NT2/D1 (cell line): Measurements from ENCODE around the gene LLGL2.

Experiments
- DNase-seq: peaks from one replicate; pipeline ENCODE4 v3.0.0-alpha.2; 2011; ENCODE audit warnings: low read depth, low spot score
- H3K27me3 ChIP-seq: 2 replicates; pipeline ENCODE4 v1.6.0; 2011; ENCODE audit warnings: mild to moderate bottlenecking; ENCODE audit not compliant: insufficient read length, insufficient read depth
- H3K36me3 ChIP-seq: 2 replicates; pipeline ENCODE4 v1.6.1; 2011; ENCODE audit warnings: mild to moderate bottlenecking, low read length, mixed read lengths; ENCODE audit not compliant: insufficient read depth, insufficient read length
- H3K4me1 ChIP-seq: 2 replicates; pipeline ENCODE4 v1.5.1; 2011; ENCODE audit not compliant: insufficient read depth, insufficient read length
- H3K4me3 ChIP-seq: 2 replicates; pipeline ENCODE4 v1.5.1; 2011; ENCODE audit warnings: low read depth; ENCODE audit not compliant: insufficient read length
- H3K9ac ChIP-seq: 2 replicates; pipeline ENCODE4 v1.6.0; 2011; ENCODE audit warnings: low read depth; ENCODE audit not compliant: insufficient read length
- H3K9me3 ChIP-seq: 2 replicates; pipeline ENCODE4 v1.5.1; 2011; ENCODE audit warnings: mild to moderate bottlenecking, low read length; ENCODE audit not compliant: insufficient read depth
- SUZ12 ChIP-seq: IDR thresholded peaks from 2 replicates; pipeline ENCODE4 v1.6.1; 2011; ENCODE audit not compliant: insufficient read length, insufficient read depth; ENCODE audit errors: extremely low read depth
- YY1 ChIP-seq: IDR thresholded peaks from 2 replicates; pipeline ENCODE4 v1.6.1; 2011; ENCODE audit not compliant: insufficient read length, insufficient read depth
- ZNF274 ChIP-seq: IDR thresholded peaks from 2 replicates; pipeline ENCODE4 v1.6.1; 2011; ENCODE audit warnings: mild to moderate bottlenecking, low read depth, low read length

The LLGL2 gene

DNA sequence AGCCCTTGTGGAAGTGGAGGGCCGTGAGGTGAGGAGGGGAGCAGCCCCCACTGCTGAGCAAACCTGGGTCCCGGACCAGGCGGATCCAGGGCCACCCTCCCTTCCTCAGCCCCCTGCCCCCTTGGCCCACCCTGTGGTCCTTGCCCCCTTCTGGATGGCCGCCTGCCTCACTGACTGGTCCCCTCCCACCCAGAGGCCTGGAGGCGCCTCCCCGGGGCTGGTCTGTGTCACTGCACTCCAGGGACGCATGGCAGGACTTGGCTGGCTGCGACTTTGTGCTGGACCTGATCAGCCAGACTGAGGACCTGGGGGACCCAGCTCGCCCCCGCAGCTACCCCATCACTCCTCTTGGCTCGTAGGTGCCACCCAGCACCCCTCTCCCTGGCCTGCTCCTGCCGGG, 88.5 kb downstream of the LLGL2 start:
- Histone ChIP-seq H3K4me3 (no peak overlapping the region), H3K9me3 (no peaks in the 10 kb centered on the region), H3K4me1 (peaks cover 15% of the 10 kb centered on the region), H3K36me3 (no peaks in the 10 kb centered on the region), H3K27me3 (no peaks in the 10 kb centered on the region), H3K9ac (no peak overlapping the region)
- TF ChIP-seq ZNF274 (no peak), SUZ12 (no peak), YY1 (no peak)
- DNase-seq, result no peak

DNA sequence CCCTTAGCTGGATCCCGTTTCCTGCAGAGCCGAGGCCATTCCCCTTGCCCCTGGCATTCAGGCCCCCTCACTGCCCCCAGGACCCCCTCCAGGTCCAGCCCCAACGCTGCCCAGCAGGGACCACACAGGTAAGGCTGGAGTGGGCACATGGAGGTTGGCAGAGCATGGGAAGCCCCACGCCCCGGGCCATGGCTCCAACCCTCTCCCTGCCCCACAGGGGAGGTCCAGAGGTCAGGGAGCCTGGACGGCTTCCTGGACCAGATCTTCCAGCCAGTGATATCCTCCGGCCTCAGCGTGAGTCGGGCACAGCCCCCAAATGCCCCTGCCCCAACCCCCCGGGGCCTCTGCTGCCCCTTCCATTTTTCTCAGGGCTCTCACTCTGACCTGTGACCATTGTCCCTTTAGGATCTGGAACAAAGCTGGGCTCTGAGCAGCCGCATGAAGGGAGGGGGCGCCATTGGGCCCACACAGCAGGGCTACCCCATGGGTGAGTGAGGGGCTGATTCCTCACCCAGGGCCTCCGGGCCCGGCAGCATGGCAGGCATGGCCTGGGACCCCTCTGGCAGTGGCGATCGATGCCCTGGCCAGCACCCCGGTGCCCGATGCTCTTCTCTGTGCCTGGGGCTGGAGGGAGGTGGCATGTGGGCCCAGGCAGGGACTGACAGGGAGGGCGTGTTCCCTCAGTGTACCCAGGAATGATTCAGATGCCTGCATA, 89.2 kb downstream of the LLGL2 start:
- no peak for TF ChIP-seq YY1
- no peak for TF ChIP-seq SUZ12
- TF ChIP-seq ZNF274, result no peak

DNA sequence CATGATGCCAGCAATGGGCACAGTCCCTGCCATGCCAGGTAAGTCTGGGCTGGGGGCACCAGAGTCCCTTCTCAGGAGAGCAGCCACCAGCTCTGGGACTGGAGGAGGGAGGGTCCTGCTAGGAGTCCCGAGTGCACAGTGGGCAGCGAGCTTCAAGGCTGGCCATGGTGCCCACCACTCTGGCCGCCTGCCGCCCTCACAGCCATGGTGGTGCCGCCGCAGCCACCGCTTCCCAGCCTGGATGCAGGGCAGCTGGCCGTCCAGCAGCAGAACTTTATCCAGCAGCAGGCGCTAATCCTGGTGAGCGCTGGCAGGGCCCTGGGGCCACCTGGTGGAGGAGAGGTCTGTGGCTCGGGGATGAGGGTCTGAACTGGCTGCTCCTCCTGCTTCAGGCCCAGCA, 89.8 kb downstream of the LLGL2 start:
- TF ChIP-seq YY1, result no peak
- TF ChIP-seq SUZ12, result no peak
- TF ChIP-seq ZNF274, result no peak
- DNase-seq, result no peak
- Histone ChIP-seq H3K4me3 (no peak overlapping the region), H3K9ac (no peak overlapping the region), H3K27me3 (no peaks in the 10 kb centered on the region), H3K9me3 (no peaks in the 10 kb centered on the region), H3K4me1 (peaks cover 20% of the 10 kb centered on the region), H3K36me3 (no peaks in the 10 kb centered on the region)

More for the DNA sequence above, 89.2 kb downstream of the LLGL2 start:
- Histone ChIP-seq H3K4me1 (peaks cover 17% of the 10 kb centered on the region), H3K9ac (no peak overlapping the region), H3K9me3 (no peaks in the 10 kb centered on the region), H3K27me3 (no peaks in the 10 kb centered on the region), H3K36me3 (no peaks in the 10 kb centered on the region), H3K4me3 (no peak overlapping the region)
- DNase-seq, result no peak

DNA sequence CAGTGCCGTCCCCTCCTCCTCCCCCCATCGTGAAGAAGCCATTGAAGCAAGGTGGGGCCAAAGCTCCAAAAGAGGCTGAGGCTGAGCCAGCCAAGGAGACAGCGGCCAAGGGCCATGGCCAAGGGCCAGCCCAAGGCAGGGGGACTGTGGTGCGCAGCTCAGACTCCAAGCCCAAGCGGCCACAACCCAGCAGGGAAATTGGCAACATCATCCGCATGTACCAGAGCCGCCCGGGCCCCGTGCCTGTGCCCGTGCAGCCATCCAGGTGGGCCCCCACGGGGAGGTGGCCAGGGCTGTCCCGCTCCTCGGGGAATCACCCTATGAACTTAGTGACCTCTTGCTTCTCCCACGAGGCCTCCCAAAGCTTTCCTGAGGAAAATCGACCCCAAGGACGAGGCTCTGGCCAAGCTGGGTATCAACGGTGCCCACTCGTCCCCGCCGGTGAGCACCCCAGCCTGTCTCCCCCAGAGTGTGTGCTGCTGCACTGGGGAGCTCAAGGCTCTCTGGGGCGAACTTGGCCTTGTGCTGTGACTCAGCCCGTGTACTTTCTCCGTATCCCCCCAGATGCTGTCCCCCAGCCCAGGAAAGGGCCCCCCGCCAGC, 91.1 kb downstream of the LLGL2 start:
- no peak overlapping the region for H3K4me3 ChIP-seq
- TF ChIP-seq SUZ12, result no peak
- no peak for TF ChIP-seq ZNF274
- TF ChIP-seq YY1, result no peak

DNA sequence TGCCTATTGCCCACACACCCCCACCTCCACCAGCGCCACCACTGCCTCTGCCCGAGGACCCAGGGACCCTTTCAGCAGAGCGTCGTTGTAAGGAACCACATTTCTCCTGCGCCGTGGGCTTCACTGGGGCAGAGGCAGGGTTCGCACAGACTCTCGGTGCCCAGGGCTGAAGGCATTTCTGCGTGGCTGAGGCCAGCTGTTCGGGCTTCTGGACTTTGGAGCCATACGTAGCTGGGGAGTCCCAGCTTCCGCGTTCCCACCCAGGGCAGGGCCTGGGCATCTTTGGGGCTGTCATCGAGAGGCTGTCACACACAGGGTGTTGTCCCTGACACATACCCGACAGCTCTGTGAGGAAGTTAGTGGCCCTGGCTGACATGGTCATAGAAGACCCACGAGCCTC, 91.7 kb downstream of the LLGL2 start:
- Histone ChIP-seq H3K36me3 (no peaks in the 10 kb centered on the region), H3K4me1 (peaks cover 31% of the 10 kb centered on the region), H3K9ac (no peak overlapping the region), H3K4me3 (no peak overlapping the region), H3K9me3 (no peaks in the 10 kb centered on the region), H3K27me3 (no peaks in the 10 kb centered on the region)
- TF ChIP-seq YY1 (no peak), SUZ12 (no peak), ZNF274 (no peak)
- DNase-seq, result no peak

More for the DNA sequence above, 91.1 kb downstream of the LLGL2 start:
- Histone ChIP-seq H3K4me1 (peaks cover 27% of the 10 kb centered on the region), H3K9ac (no peak overlapping the region), H3K27me3 (no peaks in the 10 kb centered on the region), H3K36me3 (no peaks in the 10 kb centered on the region), H3K9me3 (no peaks in the 10 kb centered on the region)
- DNase-seq, result no peak

DNA sequence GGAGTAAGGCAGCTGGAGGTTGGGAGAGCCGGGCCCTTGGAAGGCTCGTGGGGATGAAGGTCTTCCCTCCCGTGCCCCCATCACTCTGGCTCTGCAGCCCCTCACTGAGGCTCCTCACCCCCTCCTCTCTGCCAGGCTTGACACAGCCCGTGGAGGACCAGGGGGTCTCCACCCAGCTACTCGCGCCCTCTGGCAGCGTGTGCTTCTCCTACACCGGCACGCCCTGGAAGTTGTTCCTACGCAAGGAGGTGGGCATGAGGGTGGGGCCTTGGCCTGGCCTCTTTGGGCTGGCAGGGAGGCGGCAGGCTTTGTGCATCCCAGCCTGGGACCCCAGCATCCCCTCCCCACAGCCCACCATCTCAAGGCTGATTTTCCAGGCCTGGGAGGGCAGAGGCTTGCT, 92.2 kb downstream of the LLGL2 start:
- DNase-seq, result no peak
- no peak for TF ChIP-seq SUZ12
- TF ChIP-seq YY1, result no peak
- no peak for TF ChIP-seq ZNF274
- H3K27me3 ChIP-seq, result no peaks in the 10 kb centered on the region
- H3K4me3 ChIP-seq, result no peak overlapping the region
- H3K9ac ChIP-seq, result no peak overlapping the region
- H3K9me3 ChIP-seq, result no peaks in the 10 kb centered on the region
- H3K4me1 ChIP-seq, result peaks cover 30% of the 10 kb centered on the region
- no peaks in the 10 kb centered on the region for H3K36me3 ChIP-seq

DNA sequence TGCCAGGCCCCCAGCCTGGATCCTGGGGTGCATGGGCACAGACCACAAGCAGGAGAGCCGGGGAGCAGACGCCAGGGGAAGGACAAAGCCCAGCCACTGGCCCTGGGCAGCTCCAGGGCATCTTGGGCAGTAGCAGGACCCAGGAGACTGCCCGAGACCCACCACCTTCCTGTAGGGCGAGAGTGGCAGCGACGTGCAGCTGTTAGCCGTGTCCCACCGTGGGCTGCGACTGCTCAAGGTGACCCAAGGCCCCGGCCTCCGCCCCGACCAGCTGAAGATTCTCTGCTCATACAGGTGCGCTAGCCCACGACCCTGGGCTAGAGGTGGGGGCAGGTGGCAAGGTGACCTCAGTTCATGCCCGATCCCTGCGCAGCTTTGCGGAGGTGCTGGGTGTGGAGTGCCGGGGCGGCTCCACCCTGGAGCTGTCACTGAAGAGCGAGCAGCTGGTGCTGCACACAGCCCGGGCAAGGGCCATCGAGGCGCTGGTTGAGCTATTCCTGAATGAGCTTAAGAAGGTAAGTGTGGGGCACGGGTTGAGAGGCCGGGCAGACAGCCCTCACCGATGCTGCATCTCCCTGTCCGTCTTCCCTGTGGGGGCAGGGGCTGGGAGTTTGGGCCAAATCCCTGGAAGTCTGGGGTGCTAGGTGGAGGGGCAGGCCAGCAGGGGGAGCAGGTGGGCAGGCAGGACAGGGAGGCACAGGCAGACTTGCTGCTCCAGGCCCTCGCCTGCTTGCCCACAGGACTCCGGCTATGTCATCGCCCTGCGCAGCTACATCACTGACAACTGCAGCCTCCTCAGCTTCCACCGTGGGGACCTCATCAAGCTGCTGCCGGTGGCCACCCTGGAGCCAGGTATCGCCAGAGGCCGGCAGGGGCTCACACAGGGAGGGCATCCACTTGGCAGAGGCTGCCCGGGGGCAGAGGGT, 94.3 kb downstream of the LLGL2 start:
- peak; percentile 49 for DNase-seq
- peaks cover 23% of the 10 kb centered on the region for H3K4me1 ChIP-seq
- H3K9me3 ChIP-seq, result no peaks in the 10 kb centered on the region
- peak overlapping the region; percentile 61 for H3K9ac ChIP-seq
- no peak overlapping the region for H3K4me3 ChIP-seq
- no peak for TF ChIP-seq YY1
- no peak for TF ChIP-seq SUZ12
- TF ChIP-seq ZNF274, result no peak
- no peaks in the 10 kb centered on the region for H3K27me3 ChIP-seq
- H3K36me3 ChIP-seq, result peaks cover under 1% of the 10 kb centered on the region
